Activated CD8-positive, alpha-beta memory T cell treated with anti-CD3 and anti-CD28 coated beads, Interleukin-2, amount 10 ng/mL, durations not matched to agents 7 days and 5 days (primary cell): ENCODE results near the gene WDR27. TPM values are rescaled to one million over a fixed set of nuclear protein-coding genes. Genes with fewer than 3 reads are reported as not detected.

Experiments used
- ATAC-seq: fragments of 150-1000 bp; cut with Tn5 transposase; one replicate; pipeline ENCODE4 v1.10.0; 2021; ENCODE audit warnings: moderate library complexity
- CTCF ChIA-PET: fragments of 350-600 bp; sonication (Branson Sonifier 250); formaldehyde crosslinking; loops from one replicate; lab custom pipeline; 2021; ENCODE audit warnings: antibody characterized with exemption; lab: Charles Lee
- DNase-seq: peaks from one replicate; pipeline ENCODE4 v3.0.0-alpha.2; 2020
- H3K27ac Mint-ChIP-seq: one replicate; pipeline ENCODE4 v1.8.0; 2021; ENCODE audit warnings: mild to moderate bottlenecking, mixed read lengths
- H3K27me3 Mint-ChIP-seq: one replicate; pipeline ENCODE4 v1.8.0; 2021; ENCODE audit warnings: mixed read lengths
- H3K36me3 Mint-ChIP-seq: one replicate; pipeline ENCODE4 v1.8.0; 2021; ENCODE audit warnings: mild to moderate bottlenecking, mixed read lengths
- H3K4me1 Mint-ChIP-seq: one replicate; pipeline ENCODE4 v1.8.0; 2021; ENCODE audit warnings: mixed read lengths
- H3K4me3 Mint-ChIP-seq: one replicate; pipeline ENCODE4 v1.8.0; 2021; ENCODE audit warnings: mild to moderate bottlenecking, moderate library complexity, mixed read lengths
- H3K9me3 Mint-ChIP-seq: one replicate; pipeline ENCODE4 v1.8.0; 2022; ENCODE audit warnings: low read depth, mixed read lengths
- total RNA-seq, 2 experiments: library from RNA; stranded (reverse); gene quantifications; one replicate each; pipeline ENCODE4 v1.2.3, GENCODE V29; 2021

Gene WDR27
- total RNA-seq, 2 experiments from 2014 or later: 31.2 to 36.2 TPM

- Mint-ChIP-seq H3K36me3 (no peaks in the 10 kb centered on the region), H3K27me3 (no peaks in the 10 kb centered on the region), H3K9me3 (no peaks in the 10 kb centered on the region), H3K4me1 (no peaks in the 10 kb centered on the region), H3K27ac (no peak overlapping the region), H3K4me3 (no peak overlapping the region)
- DNase-seq (no peak), ATAC-seq (no peak)
- CTCF ChIA-PET: no interaction called here
These were observed 244.1 kb downstream of the WDR27 start for GRCh38 chr6:169457762-169458161.

GRCh38 chr6:169456840-169457239, 245.0 kb downstream of the WDR27 start:
- CTCF ChIA-PET: no interaction called here
- H3K9me3 Mint-ChIP-seq: no peaks in the 10 kb centered on the region
- DNase-seq (no peak), ATAC-seq (no peak)
- no peaks in the 10 kb centered on the region for H3K36me3 Mint-ChIP-seq
- H3K4me3 Mint-ChIP-seq: no peak overlapping the region
- no peaks in the 10 kb centered on the region for H3K4me1 Mint-ChIP-seq
- H3K27ac Mint-ChIP-seq: peak overlapping the region; percentile 15
- H3K27me3 Mint-ChIP-seq: no peaks in the 10 kb centered on the region

GRCh38 chr6:169455470-169455869, 246.4 kb downstream of the WDR27 start:
- Mint-ChIP-seq H3K36me3 (no peaks in the 10 kb centered on the region), H3K4me1 (no peaks in the 10 kb centered on the region), H3K27me3 (no peaks in the 10 kb centered on the region), H3K4me3 (no peak overlapping the region), H3K9me3 (no peaks in the 10 kb centered on the region), H3K27ac (no peak overlapping the region)
- ATAC-seq (no peak), DNase-seq (no peak)
- CTCF ChIA-PET: no interaction called here

- Mint-ChIP-seq H3K4me1 (no peaks in the 10 kb centered on the region), H3K27me3 (no peaks in the 10 kb centered on the region), H3K36me3 (no peaks in the 10 kb centered on the region), H3K27ac (no peak overlapping the region), H3K4me3 (no peak overlapping the region), H3K9me3 (no peaks in the 10 kb centered on the region)
- DNase-seq (no peak), ATAC-seq (no peak)
- CTCF ChIA-PET: no interaction called here
These were observed 247.0 kb downstream of the WDR27 start for GRCh38 chr6:169454872-169455204.

GRCh38 chr6:169454204-169454871, 247.5 kb downstream of the WDR27 start:
- H3K9me3 Mint-ChIP-seq: no peaks in the 10 kb centered on the region
- H3K27me3 Mint-ChIP-seq: no peaks in the 10 kb centered on the region
- no peak overlapping the region for H3K27ac Mint-ChIP-seq
- no peaks in the 10 kb centered on the region for H3K4me1 Mint-ChIP-seq
- no peak for DNase-seq
- H3K36me3 Mint-ChIP-seq: no peaks in the 10 kb centered on the region
- H3K4me3 Mint-ChIP-seq: no peak overlapping the region
- CTCF ChIA-PET: no interaction called here
- ATAC-seq: no peak

GRCh38 chr6:169452869-169453620, 248.8 kb downstream of the WDR27 start:
- ATAC-seq (no peak), DNase-seq (no peak)
- Mint-ChIP-seq H3K9me3 (no peaks in the 10 kb centered on the region), H3K4me3 (no peak overlapping the region), H3K36me3 (no peaks in the 10 kb centered on the region), H3K27ac (no peak overlapping the region), H3K27me3 (no peaks in the 10 kb centered on the region), H3K4me1 (no peaks in the 10 kb centered on the region)
- CTCF ChIA-PET: no interaction called here

GRCh38 chr6:169452117-169452868, 249.5 kb downstream of the WDR27 start:
- H3K4me1 Mint-ChIP-seq: no peaks in the 10 kb centered on the region
- CTCF ChIA-PET: no interaction called here
- ATAC-seq (no peak), DNase-seq (no peak)
- H3K9me3 Mint-ChIP-seq: no peaks in the 10 kb centered on the region
- no peaks in the 10 kb centered on the region for H3K36me3 Mint-ChIP-seq
- no peak overlapping the region for H3K27ac Mint-ChIP-seq
- no peaks in the 10 kb centered on the region for H3K27me3 Mint-ChIP-seq
- no peak overlapping the region for H3K4me3 Mint-ChIP-seq

- CTCF ChIA-PET: no interaction called here
- Mint-ChIP-seq H3K9me3 (no peaks in the 10 kb centered on the region), H3K4me1 (no peaks in the 10 kb centered on the region), H3K27ac (no peak overlapping the region), H3K27me3 (no peaks in the 10 kb centered on the region), H3K36me3 (no peaks in the 10 kb centered on the region), H3K4me3 (no peak overlapping the region)
- DNase-seq (no peak), ATAC-seq (no peak)
These were observed 250.6 kb downstream of the WDR27 start for GRCh38 chr6:169451065-169451838.

GRCh38 chr6:169450097-169450496, 251.7 kb downstream of the WDR27 start:
- ATAC-seq (no peak), DNase-seq (no peak)
- Mint-ChIP-seq H3K27ac (no peak overlapping the region), H3K36me3 (no peaks in the 10 kb centered on the region), H3K4me3 (no peak overlapping the region), H3K27me3 (no peaks in the 10 kb centered on the region), H3K9me3 (no peaks in the 10 kb centered on the region), H3K4me1 (no peaks in the 10 kb centered on the region)
- CTCF ChIA-PET: no interaction called here

GRCh38 chr6:169449221-169449620, 252.6 kb downstream of the WDR27 start:
- H3K4me3 Mint-ChIP-seq: no peak overlapping the region

GRCh38 chr6:169445661-169446581, 255.9 kb downstream of the WDR27 start:
- Mint-ChIP-seq H3K4me3 (no peak overlapping the region), H3K9me3 (no peaks in the 10 kb centered on the region), H3K27ac (no peak overlapping the region), H3K36me3 (no peaks in the 10 kb centered on the region), H3K4me1 (no peaks in the 10 kb centered on the region), H3K27me3 (peaks cover 5% of the 10 kb centered on the region)
- CTCF ChIA-PET: no interaction called here
- no peak for DNase-seq
- ATAC-seq: no peak

More at GRCh38 chr6:169449221-169449620, 252.6 kb downstream of the WDR27 start:
- no peaks in the 10 kb centered on the region for H3K36me3 Mint-ChIP-seq
- no peaks in the 10 kb centered on the region for H3K9me3 Mint-ChIP-seq
- H3K27me3 Mint-ChIP-seq: no peaks in the 10 kb centered on the region
- no peak overlapping the region for H3K27ac Mint-ChIP-seq
- no peak for ATAC-seq
- CTCF ChIA-PET: no interaction called here
- no peak for DNase-seq
- H3K4me1 Mint-ChIP-seq: no peaks in the 10 kb centered on the region

GRCh38 chr6:169445227-169445626, 256.6 kb downstream of the WDR27 start:
- no peak for ATAC-seq
- CTCF ChIA-PET: no interaction called here
- Mint-ChIP-seq H3K27ac (no peak overlapping the region), H3K27me3 (peaks cover 5% of the 10 kb centered on the region), H3K4me1 (no peaks in the 10 kb centered on the region), H3K4me3 (no peak overlapping the region), H3K36me3 (no peaks in the 10 kb centered on the region), H3K9me3 (no peaks in the 10 kb centered on the region)
- DNase-seq: no peak
